Heart right ventricle (tissue), 16 donors: ENCODE data around the gene TMTC2. TPM values are rescaled to one million over a fixed set of nuclear protein-coding genes. Genes with fewer than 3 reads are reported as not detected.

ENCODE experiments used
- ATAC-seq, 8 donors: fragments of 200-7000 bp; cut with Tn5 transposase; one replicate each; pipeline ENCODE4 v1.9.1; 2020; ENCODE audit warnings: mild to moderate bottlenecking in 8 of 8, moderate library complexity in 8 of 8, moderate number of reproducible peaks in 1 of 8
- DNase-seq, 2 donors: peaks; one replicate each; pipeline ENCODE4 v3.0.0-alpha.2; 2020
- H3K27ac ChIP-seq, 10 donors: fragments of 200-600 bp; sonication (generic) in 2 of 10; one replicate each; pipeline versions ENCODE4 v1.5.0 to v1.8.0; 2020 to 2022; ENCODE audit warnings: mild to moderate bottlenecking in 3 of 10
- H3K27me3 ChIP-seq, 7 donors: fragments of 200-600 bp; one replicate each; pipeline ENCODE4 v1.8.0; 2021 to 2022; ENCODE audit warnings: mild to moderate bottlenecking in 2 of 7
- H3K36me3 ChIP-seq, 9 donors: fragments of 200-600 bp; sonication (generic) in 1 of 9; one replicate each; pipeline versions ENCODE4 v1.5.0 to v1.8.0; 2020 to 2022; ENCODE audit warnings: mild to moderate bottlenecking in 2 of 9
- H3K4me1 ChIP-seq, 9 donors: fragments of 200-600 bp; sonication (generic) in 1 of 9; one replicate each; pipeline versions ENCODE4 v1.5.0 to v1.8.0; 2020 to 2022; ENCODE audit warnings: mild to moderate bottlenecking in 4 of 9
- H3K4me3 ChIP-seq, 10 donors: fragments of 200-600 bp; sonication (generic) in 2 of 10; one replicate each; pipeline versions ENCODE4 v1.5.0 to v1.8.0; 2020 to 2022; ENCODE audit warnings: mild to moderate bottlenecking in 7 of 10, moderate library complexity in 2 of 10
- H3K9me3 ChIP-seq, 11 donors: fragments of 200-600 bp in 10 of 11; sonication (generic) in 2 of 11; one replicate each; pipeline versions ENCODE4 v1.5.0 to v1.8.0; 2013 to 2022; ENCODE audit warnings: mild to moderate bottlenecking in 2 of 11, control low read depth in 1 of 11, moderate library complexity in 1 of 11
- CTCF ChIP-seq, 9 donors: fragments of 200-600 bp; sonication (generic) in 2 of 9; IDR thresholded peaks; one replicate each; pipeline versions ENCODE4 v1.5.0 to v1.8.0; 2021 to 2022; ENCODE audit warnings: antibody characterized with exemption in 9 of 9, mild to moderate bottlenecking in 5 of 9, moderate library complexity in 1 of 9
- WGBS, 2 donors: extraction: QIAGEN DNeasy Blood & Tissue Kit; methylation state at CpG; one replicate each; pipeline ENCODE4 v1.1.7; 2013; ENCODE audit warnings: inconsistent platforms in 1 of 2; 5-methylcytosine and 5-hydroxymethylcytosine counted together
- intact Hi-C, 10 donors: fragments of 100-400 bp; cut with DNase I; formaldehyde crosslinking; loops; one replicate each; pipeline versions ENCODE4 v1.11.1 to v1.14.2; 2022
- long read RNA-seq, 3 donors: library from polyadenylated mRNA; unstranded; transcript quantifications; one replicate each; pipeline ENCODE4 v2.0.0, GENCODE V29; 2020 to 2021
- polyA plus RNA-seq, 2 donors: library from polyadenylated mRNA; stranded (reverse); fragments of 200-250 nt; gene quantifications; one replicate each; pipeline ENCODE4 v1.2.3, GENCODE V29; 2013
- total RNA-seq, 10 donors: library from RNA; stranded (reverse); fragmentation: NEBNext Ultra II Directional in 3 of 10; extraction: Animal tissue kit (Norgen Biotek cat#: 25700) in 3 of 10; gene quantifications; one replicate each; pipeline versions ENCODE4 v1.2.1 to v1.2.4, GENCODE V29; 2021 to 2023
- donor health status: Arrhythmogenic right ventricular cardiomyopathy.
- donor health status: ischemic (EF 13 %, LVEDD 7.1; RV severe dilation, severe dysfunction).
- donor health status: healthy with polysubstance abuse.
- donor health status: DM: no; HTN: yes; CAD: no.
- donor health status: DM: no; HTN: no; CAD: no.
- donor health status: ischemic (EF 25% LVEDD 6.9; RV normal size, moderate dysfunction).
- donor health status: ischemic (EF 25% LVEDD 5.7; RV mildly dilated, moderate dysfunction).
- donor health status: healthy.
- donor health status: DM: yes; HTN: yes; CAD: no.
- donor health status: Ischemic cardiomyopathy.
- donor health status: ischemic (EF 35%, LVEDD 5.7; RV mildly dilated, moderate dysfunction).
- donor health status: nonischemic (EF 11% LVEDD 7.7; RV severe dilation, severe dysfunction).
- donor health status: DM: yes; HTN: yes; CAD: no.
- donor health status: PGD.
- donor health status: ischemic (EF 29% LVEDD 5.4; RV normal size, mild dysfunction).
- donor health status: nonischemic (EF 23%, LVEDD 6.1; RV moderate dilation, normal function).

TMTC2 gene
- total RNA-seq, result 1 to 10 TPM; 1.6 to 4.4 (median 2.7) TPM
- polyA plus RNA-seq, result 1 to 10 TPM; 1.8 TPM
- long read RNA-seq, donor 1, partial matches to known transcripts, result 0 of 1 reads
- long read RNA-seq, donor 1, other reads (novel, unspliced or antisense), result 1 of 1 reads
- long read RNA-seq, donor 2, result 0 reads
- long read RNA-seq, donor 3, partial matches to known transcripts, result 0 of 2 reads
- long read RNA-seq, donor 3, other reads (novel, unspliced or antisense), result 2 of 2 reads

DNA sequence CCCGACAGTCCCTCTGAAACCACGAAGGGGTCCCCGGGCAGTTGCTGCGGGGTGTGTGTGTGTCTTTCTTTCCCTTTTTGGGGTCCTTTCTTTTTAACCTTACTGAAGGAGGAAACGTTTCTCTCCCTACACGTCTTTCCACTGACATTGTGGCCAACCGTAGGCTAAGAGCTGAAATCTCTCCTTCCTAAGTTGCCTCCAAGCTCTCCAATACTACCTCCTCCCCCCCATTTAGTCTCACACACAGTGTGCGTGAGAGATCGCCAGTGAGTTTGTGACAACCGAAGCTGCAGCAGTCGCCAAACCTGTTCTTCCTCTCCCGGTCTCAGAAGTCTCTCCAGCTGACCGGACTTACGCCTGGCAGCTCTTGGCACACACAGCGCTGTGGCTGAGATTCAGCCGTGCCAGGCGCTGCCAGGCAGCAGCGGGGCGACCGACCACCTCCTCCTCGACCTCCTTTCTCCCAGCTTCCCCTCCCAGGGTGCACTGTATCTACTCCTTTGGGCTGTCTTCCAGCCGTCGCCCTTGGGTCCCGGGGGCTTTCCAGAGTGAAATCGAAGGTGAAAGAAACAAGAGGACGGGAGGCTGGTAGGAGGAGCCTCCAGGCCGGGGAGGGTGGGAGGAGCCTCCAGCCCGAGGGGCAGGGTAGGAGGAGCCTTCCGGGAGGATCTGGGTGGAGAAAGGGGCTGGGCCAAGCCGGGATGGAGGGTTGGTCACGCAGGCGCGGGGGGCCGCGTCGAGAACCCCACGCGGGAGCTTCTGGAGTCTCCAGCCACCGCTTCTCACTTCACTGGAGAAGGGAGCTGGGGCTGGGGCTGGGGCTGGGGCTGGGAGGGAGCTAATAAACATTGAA, at the start of gene TMTC2:
TSS of gene TMTC2 (plus strand) at position 739 of the 853 bp plus-strand sequence.
- peak; percentile 97 to 100 (median 98) for ATAC-seq
- intact Hi-C loops, result loop anchor here in 7 of 10 donors (5.0 to 10.0 kb wide), 5 partner anchors 571 to 1818 kb away; no protein-coding TSS in a partner anchor
- DNase-seq, result peak; percentile 92 to 93
- Histone ChIP-seq H3K4me3 (peak within 1 kb of the TSS; percentile 57 to 95 (median 88)), H3K27ac (peak within 1 kb of the TSS; percentile 66 to 96 (median 92)), H3K4me1 (peaks cover 0 to 15% (median 9%) of the 10 kb centered on the region in 9 donors), H3K27me3 (peaks cover 0 to 4% (median 0%) of the 10 kb centered on the region in 7 donors), H3K9me3 (no peaks in the 10 kb centered on the region), H3K36me3 (no peaks in the 10 kb centered on the region)
- no peak for TF ChIP-seq CTCF (IDR thresholded peaks at IDR 0.05)
- WGBS, 2 donors, result 0 to 1% methylated on average over 39 of the region's 39 CpGs

- H3K36me3 ChIP-seq, result no peaks in the 10 kb centered on the region
- peaks cover 0 to 21% (median 0%) of the 10 kb centered on the region in 11 donors for H3K9me3 ChIP-seq
- intact Hi-C loops, result no loop called here
- no peaks in the 10 kb centered on the region for H3K4me1 ChIP-seq
- DNase-seq, result no peak
- no peaks in the 10 kb centered on the region for H3K27me3 ChIP-seq
- 89 to 97% methylated on average over 1 of the region's 1 CpG for WGBS, 2 donors
- no peak overlapping the region for H3K27ac ChIP-seq
- TF ChIP-seq CTCF (IDR thresholded peaks at IDR 0.05), result no peak
- no peak overlapping the region for H3K4me3 ChIP-seq
- ATAC-seq, result no peak
Measured at GRCh38 chr12:82638324-82638723, 48.4 kb upstream of the TMTC2 start.

GRCh38 chr12:82644896-82645295, 41.8 kb upstream of the TMTC2 start:
- TF ChIP-seq CTCF (IDR thresholded peaks at IDR 0.05), result no peak
- no peaks in the 10 kb centered on the region for H3K27me3 ChIP-seq
- intact Hi-C loops, result no loop called here
- no peaks in the 10 kb centered on the region for H3K4me1 ChIP-seq
- H3K9me3 ChIP-seq, result peaks cover 0 to 6% (median 0%) of the 10 kb centered on the region in 11 donors
- 54 to 72% methylated on average over 2 of the region's 2 CpGs for WGBS, 2 donors
- ATAC-seq (no peak), DNase-seq (no peak)
- H3K4me3 ChIP-seq, result no peak overlapping the region
- H3K27ac ChIP-seq, result no peak overlapping the region
- no peaks in the 10 kb centered on the region for H3K36me3 ChIP-seq

DNA sequence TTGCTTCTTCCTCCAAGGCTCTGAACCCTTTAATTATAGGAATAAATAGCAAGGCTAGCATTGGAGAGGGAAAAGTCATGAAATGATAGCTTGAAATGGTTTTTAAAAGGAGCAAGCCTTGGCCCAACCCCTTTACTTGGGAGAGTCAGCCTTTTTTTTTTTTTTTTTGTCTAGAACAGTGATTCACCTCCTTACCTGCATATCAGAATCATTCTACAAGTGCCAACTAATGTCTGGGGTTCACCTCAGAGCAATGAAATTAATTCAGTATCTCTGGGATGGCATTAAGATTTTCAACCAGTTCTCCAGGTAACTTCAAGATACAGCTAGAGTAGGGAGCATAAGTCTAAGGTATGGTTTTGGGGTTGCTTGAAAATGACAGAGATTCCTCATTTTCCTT, 41.3 kb upstream of the TMTC2 start:
- TF ChIP-seq CTCF (IDR thresholded peaks at IDR 0.05), result no peak
- H3K9me3 ChIP-seq, result peaks cover 0 to 6% (median 0%) of the 10 kb centered on the region in 11 donors
- no peaks in the 10 kb centered on the region for H3K36me3 ChIP-seq
- DNase-seq, result no peak
- no peak overlapping the region for H3K27ac ChIP-seq
- H3K27me3 ChIP-seq, result no peaks in the 10 kb centered on the region
- ATAC-seq, result no peak
- intact Hi-C loops, result no loop called here
- peaks cover 0 to 5% (median 0%) of the 10 kb centered on the region in 9 donors for H3K4me1 ChIP-seq
- no peak overlapping the region for H3K4me3 ChIP-seq
